GM12878 (cell line): ENCODE data around the gene GRM5.

Experiments used
- POU2F2 ChIP-seq: IDR thresholded peaks from 3 replicates; pipeline ENCODE4 v1.6.1; 2011; ENCODE audit warnings: low read depth, mild to moderate bottlenecking, low read length, borderline replicate concordance
- RAD21 ChIP-seq: IDR thresholded peaks from 2 replicates; pipeline ENCODE4 v1.6.1; 2011; ENCODE audit warnings: mild to moderate bottlenecking, low read depth, low read length, moderate library complexity; ENCODE audit not compliant: insufficient read depth

DNA sequence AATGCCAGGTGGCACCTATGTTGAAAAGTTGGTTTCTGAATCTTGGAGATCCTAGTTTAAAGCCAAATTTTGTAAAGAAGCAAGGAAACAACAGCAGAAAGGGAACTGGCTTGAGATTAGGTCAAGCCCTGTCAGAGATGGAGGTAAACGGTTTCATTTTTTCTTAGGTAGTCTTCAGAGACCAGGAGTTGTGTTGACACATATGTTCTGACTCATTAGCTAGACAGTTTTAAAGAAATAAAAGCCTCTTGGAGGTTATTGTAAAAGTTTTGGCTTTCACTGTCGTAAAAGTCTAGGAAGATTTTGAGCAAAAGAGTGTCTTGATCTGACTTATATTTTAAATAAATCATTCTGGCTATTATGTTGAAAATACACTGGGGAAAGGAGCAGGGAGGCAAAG, 576.8 kb downstream of the GRM5 start:
- no peak for TF ChIP-seq RAD21
- no peak for TF ChIP-seq POU2F2
